Adipose tissue (tissue), 3 donors: ENCODE results near the gene NCEH1. TPM values are rescaled to one million over a fixed set of nuclear protein-coding genes. Genes with fewer than 3 reads are reported as not detected.
"Not testable (repeated sequence)": the region's sequence is repeated elsewhere in the genome, so short reads cannot be mapped to it uniquely, and the experiment has no call there.

ENCODE experiments used
- H3K27ac ChIP-seq: one replicate; pipeline ENCODE4 v1.5.1; 2013; ENCODE audit warnings: low read depth, low read length
- WGBS, 3 donors: extraction: QIAGEN DNeasy Blood & Tissue Kit; methylation state at CpG; one replicate each; pipeline ENCODE4 v1.1.7; 2013; 5-methylcytosine and 5-hydroxymethylcytosine counted together
- polyA plus RNA-seq, 3 donors: library from polyadenylated mRNA; stranded (reverse); fragments of 200-250 nt; gene quantifications; one replicate each; pipeline ENCODE4 v1.2.3, GENCODE V29; 2013
- donor health status: healthy with polysubstance abuse.
- donor health status: Bipolar disorder and iron deficiency.
- donor health status: healthy.

Gene NCEH1
- polyA plus RNA-seq, 3 donors: 2.0 to 3.0 (median 2.2) TPM

GRCh38 chr3:172688588-172688987 lies 22.3 kb downstream of the NCEH1 start:
- 52 to 82% (median 77%) methylated on average over 4 of the region's 4 CpGs for WGBS, 3 donors
- H3K27ac ChIP-seq: no peak overlapping the region

- H3K27ac ChIP-seq: no peak overlapping the region
- 31 to 78% (median 71%) methylated on average over 3 of the region's 3 CpGs for WGBS, 3 donors
Observed at GRCh38 chr3:172687501-172687900, 23.4 kb downstream of the NCEH1 start.

- no peak overlapping the region for H3K27ac ChIP-seq
- WGBS, 3 donors: 80 to 86% (median 82%) methylated on average over 7 of the region's 7 CpGs
Observed at GRCh38 chr3:172685331-172686214, 25.3 kb downstream of the NCEH1 start.

- 93 to 98% (median 96%) methylated on average over 7 of the region's 7 CpGs for WGBS, 3 donors
- H3K27ac ChIP-seq: no peak overlapping the region
Observed at GRCh38 chr3:172680684-172681083, 30.2 kb downstream of the NCEH1 start.

GRCh38 chr3:172679599-172679998 lies 31.3 kb downstream of the NCEH1 start:
- 73 to 97% (median 97%) methylated on average over 5 of the region's 5 CpGs for WGBS, 3 donors
- no peak overlapping the region for H3K27ac ChIP-seq

GRCh38 chr3:172678068-172678467 lies 32.8 kb downstream of the NCEH1 start:
- no peak overlapping the region for H3K27ac ChIP-seq

GRCh38 chr3:172676196-172676922 lies 34.5 kb downstream of the NCEH1 start:
- no peak overlapping the region for H3K27ac ChIP-seq
- 80 to 85% (median 82%) methylated on average over 21 of the region's 21 CpGs for WGBS, 3 donors

More at GRCh38 chr3:172678068-172678467, 32.8 kb downstream of the NCEH1 start:
- WGBS, 3 donors: 50 to 56% (median 52%) methylated on average over 1 of the region's 1 CpG

GRCh38 chr3:172675441-172676193 lies 35.2 kb downstream of the NCEH1 start:
- 38 to 45% (median 44%) methylated on average over 7 of the region's 7 CpGs for WGBS, 3 donors
- H3K27ac ChIP-seq: no peak overlapping the region

- no peak overlapping the region for H3K27ac ChIP-seq
- WGBS, 3 donors: 34 to 47% (median 44%) methylated on average over 2 of the region's 2 CpGs
Observed at GRCh38 chr3:172673210-172673679, 37.6 kb downstream of the NCEH1 start.

- H3K27ac ChIP-seq: no peak overlapping the region
- 59 to 80% (median 63%) methylated on average over 4 of the region's 4 CpGs for WGBS, 3 donors
Observed at GRCh38 chr3:172669021-172669420, 41.8 kb downstream of the NCEH1 start.

GRCh38 chr3:172666873-172667694 lies 43.8 kb downstream of the NCEH1 start:
- 64 to 69% (median 66%) methylated on average over 16 of the region's 16 CpGs for WGBS, 3 donors
- H3K27ac ChIP-seq: no peak overlapping the region

- whole genome bisulfite sequencing, 3 donors: 66 to 69% (median 68%) methylated on average over 10 of the region's 10 CpGs
- no peak overlapping the region for H3K27ac ChIP-seq
Observed at GRCh38 chr3:172666181-172666872, 44.5 kb downstream of the NCEH1 start.

- WGBS, 3 donors: 82 to 86% (median 84%) methylated on average over 9 of the region's 9 CpGs
- not testable (repeated sequence) for H3K27ac ChIP-seq
Observed at GRCh38 chr3:172665510-172665909, 45.4 kb downstream of the NCEH1 start.

GRCh38 chr3:172660421-172660820 lies 50.4 kb downstream of the NCEH1 start:
- not testable (repeated sequence) for H3K27ac ChIP-seq
- 90 to 100% methylated on average over 1 of the region's 1 CpG; no CpG with 5 or more reads in 1 of the 3 donors for WGBS, 3 donors

GRCh38 chr3:172659246-172660002 lies 51.4 kb downstream of the NCEH1 start:
- 61 to 70% (median 69%) methylated on average over 3 of the region's 3 CpGs for WGBS, 3 donors

GRCh38 chr3:172658344-172659245 lies 52.3 kb downstream of the NCEH1 start:
- no peak overlapping the region for H3K27ac ChIP-seq
- 62 to 68% (median 63%) methylated on average over 6 of the region's 6 CpGs for WGBS, 3 donors

More at GRCh38 chr3:172659246-172660002, 51.4 kb downstream of the NCEH1 start:
- no peak overlapping the region for H3K27ac ChIP-seq
